HepG2 (cell line): ENCODE measurements around the gene PHF10. TPM values are rescaled to one million over a fixed set of nuclear protein-coding genes. Genes with fewer than 3 reads are reported as not detected.

Source experiments
- DPF2 ChIP-seq: sonication (generic); formaldehyde crosslinking; IDR thresholded peaks from 2 replicates; pipeline ENCODE4 v1.4.0; 2020; ENCODE audit warnings: mild to moderate bottlenecking, low read depth, missing genetic modification reagents, borderline replicate concordance
- HNRNPK ChIP-seq: fragments of 200-400 bp; formaldehyde crosslinking; IDR thresholded peaks from 2 replicates; pipeline ENCODE4 v1.6.1; 2018; ENCODE audit warnings: low read length, low read depth, moderate library complexity, mild to moderate bottlenecking; ENCODE audit not compliant: poor library complexity, severe bottlenecking
- KAT2B ChIP-seq: fragments of 150-350 bp; IDR thresholded peaks from 2 replicates; pipeline ENCODE4 v1.6.1; 2014; ENCODE audit warnings: low read depth, low read length, borderline replicate concordance
- NFE2 ChIP-seq: sonication (generic); formaldehyde crosslinking; IDR thresholded peaks from 2 replicates; pipeline ENCODE4 v1.4.0; 2020; ENCODE audit warnings: missing genetic modification reagents
- STAT5B ChIP-seq: sonication (generic); formaldehyde crosslinking; IDR thresholded peaks from 2 replicates; pipeline ENCODE4 v1.4.0; 2020; ENCODE audit warnings: missing genetic modification reagents
- ZNF121 ChIP-seq: sonication (generic); formaldehyde crosslinking; IDR thresholded peaks from 2 replicates; pipeline ENCODE4 v1.5.0; 2020; ENCODE audit warnings: mild to moderate bottlenecking, missing genetic modification reagents
- ZNF337 ChIP-seq: sonication (generic); formaldehyde crosslinking; IDR thresholded peaks from 2 replicates; pipeline ENCODE4 v1.5.1; 2020; ENCODE audit warnings: missing genetic modification reagents, low read depth, mild to moderate bottlenecking, borderline replicate concordance
- ZNF530 ChIP-seq: sonication (generic); formaldehyde crosslinking; IDR thresholded peaks from 2 replicates; pipeline ENCODE4 v1.5.0; 2020; ENCODE audit warnings: low read depth, mild to moderate bottlenecking, missing genetic modification reagents
- ZNF564 ChIP-seq: sonication (generic); formaldehyde crosslinking; IDR thresholded peaks from 2 replicates; pipeline ENCODE4 v1.8.1; 2023; ENCODE audit warnings: mild to moderate bottlenecking, missing genetic modification reagents
- ZNF878 ChIP-seq: sonication (generic); formaldehyde crosslinking; IDR thresholded peaks from 2 replicates; pipeline ENCODE4 v1.8.1; 2023; ENCODE audit warnings: mild to moderate bottlenecking, missing genetic modification reagents, moderate library complexity
- polyA plus RNA-seq, 8 experiments: library from polyadenylated mRNA; depleted of rRNA in 3 of 8; stranded (reverse) in 7 of 8; unstranded in 1 of 8; fragments of >200 nt; fragmentation: Illumina TruSeq in 4 of 8; extraction: Trizol in 4 of 8; gene quantifications; 2 replicates each; pipeline versions ENCODE4 v1.2.1 to v1.2.3, GENCODE V29; 2011 to 2016; ENCODE audit warnings: low read depth in 4 of 8, missing spikeins in 1 of 8, mixed read lengths in 1 of 8; ENCODE audit not compliant: insufficient read depth in 1 of 8
- total RNA-seq, 5 experiments: library from RNA; depleted of rRNA; stranded (reverse); fragments of >200 nt; fragmentation: Illumina TruSeq; extraction: Trizol; gene quantifications; 2 replicates each; pipeline ENCODE4 v1.2.3, GENCODE V29; 2016; ENCODE audit warnings: low read depth in 1 of 5
- TF ChIP-seq, protein P1 (sequence below): sonication (generic); formaldehyde crosslinking; IDR thresholded peaks from 2 replicates; pipeline ENCODE4 v1.4.0; 2020; ENCODE audit warnings: missing genetic modification reagents
- TF ChIP-seq, protein P2 (sequence below): sonication (generic); formaldehyde crosslinking; conservative IDR thresholded peaks from 2 replicates; pipeline ENCODE4 v1.8.0; 2022; ENCODE audit warnings: missing genetic modification reagents
- TF ChIP-seq, protein P3 (sequence below), 2 experiments: IDR thresholded peaks; 2 replicates each; pipeline ENCODE4 v1.6.1; 2011 to 2012; ENCODE audit warnings: low read length in 2 of 2, borderline replicate concordance in 1 of 2, low read depth in 1 of 2, mild to moderate bottlenecking in 1 of 2, moderate library complexity in 1 of 2

PHF10 gene
- total and polyA plus RNA-seq, 2 of the 13 experiments (the other 11 are each of a cell fraction or from before 2014, with no cell fraction given), result 42.1 to 84.1 TPM

DNA sequence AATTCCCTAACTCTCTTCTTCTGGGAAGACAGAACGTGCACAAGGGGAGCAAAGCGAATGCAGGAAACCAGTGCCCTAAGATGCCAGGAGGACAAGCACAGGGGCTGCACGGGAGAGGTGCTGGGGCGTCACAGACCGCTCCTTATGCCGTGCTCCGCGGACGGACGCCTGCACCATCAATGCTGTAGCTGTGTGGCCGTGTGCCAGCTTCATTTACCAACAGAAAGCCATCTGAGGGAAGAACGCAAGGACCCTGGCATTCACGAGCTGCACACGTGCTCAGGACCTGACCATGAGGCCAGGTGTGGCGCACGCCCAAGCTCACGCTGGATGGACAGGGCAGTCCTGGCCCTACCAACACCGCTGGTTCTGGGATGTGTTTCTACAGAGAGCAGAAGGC is 57.9 kb downstream of the PHF10 start (continued):
- TF ChIP-seq, protein P1, sequence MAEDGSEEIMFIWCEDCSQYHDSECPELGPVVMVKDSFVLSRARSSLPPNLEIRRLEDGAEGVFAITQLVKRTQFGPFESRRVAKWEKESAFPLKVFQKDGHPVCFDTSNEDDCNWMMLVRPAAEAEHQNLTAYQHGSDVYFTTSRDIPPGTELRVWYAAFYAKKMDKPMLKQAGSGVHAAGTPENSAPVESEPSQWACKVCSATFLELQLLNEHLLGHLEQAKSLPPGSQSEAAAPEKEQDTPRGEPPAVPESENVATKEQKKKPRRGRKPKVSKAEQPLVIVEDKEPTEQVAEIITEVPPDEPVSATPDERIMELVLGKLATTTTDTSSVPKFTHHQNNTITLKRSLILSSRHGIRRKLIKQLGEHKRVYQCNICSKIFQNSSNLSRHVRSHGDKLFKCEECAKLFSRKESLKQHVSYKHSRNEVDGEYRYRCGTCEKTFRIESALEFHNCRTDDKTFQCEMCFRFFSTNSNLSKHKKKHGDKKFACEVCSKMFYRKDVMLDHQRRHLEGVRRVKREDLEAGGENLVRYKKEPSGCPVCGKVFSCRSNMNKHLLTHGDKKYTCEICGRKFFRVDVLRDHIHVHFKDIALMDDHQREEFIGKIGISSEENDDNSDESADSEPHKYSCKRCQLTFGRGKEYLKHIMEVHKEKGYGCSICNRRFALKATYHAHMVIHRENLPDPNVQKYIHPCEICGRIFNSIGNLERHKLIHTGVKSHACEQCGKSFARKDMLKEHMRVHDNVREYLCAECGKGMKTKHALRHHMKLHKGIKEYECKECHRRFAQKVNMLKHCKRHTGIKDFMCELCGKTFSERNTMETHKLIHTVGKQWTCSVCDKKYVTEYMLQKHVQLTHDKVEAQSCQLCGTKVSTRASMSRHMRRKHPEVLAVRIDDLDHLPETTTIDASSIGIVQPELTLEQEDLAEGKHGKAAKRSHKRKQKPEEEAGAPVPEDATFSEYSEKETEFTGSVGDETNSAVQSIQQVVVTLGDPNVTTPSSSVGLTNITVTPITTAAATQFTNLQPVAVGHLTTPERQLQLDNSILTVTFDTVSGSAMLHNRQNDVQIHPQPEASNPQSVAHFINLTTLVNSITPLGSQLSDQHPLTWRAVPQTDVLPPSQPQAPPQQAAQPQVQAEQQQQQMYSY (CRISPR knock-in tag), result no peak
- TF ChIP-seq ZNF564 (CRISPR knock-in tag) (no peak), HNRNPK (no peak), ZNF878 (CRISPR knock-in tag) (no peak), STAT5B (CRISPR knock-in tag) (no peak), ZNF121 (no peak), NFE2 (CRISPR knock-in tag) (no peak), ZNF337 (no peak), DPF2 (no peak), ZNF530 (CRISPR knock-in tag) (no peak), KAT2B (no peak)
- TF ChIP-seq, protein P2, sequence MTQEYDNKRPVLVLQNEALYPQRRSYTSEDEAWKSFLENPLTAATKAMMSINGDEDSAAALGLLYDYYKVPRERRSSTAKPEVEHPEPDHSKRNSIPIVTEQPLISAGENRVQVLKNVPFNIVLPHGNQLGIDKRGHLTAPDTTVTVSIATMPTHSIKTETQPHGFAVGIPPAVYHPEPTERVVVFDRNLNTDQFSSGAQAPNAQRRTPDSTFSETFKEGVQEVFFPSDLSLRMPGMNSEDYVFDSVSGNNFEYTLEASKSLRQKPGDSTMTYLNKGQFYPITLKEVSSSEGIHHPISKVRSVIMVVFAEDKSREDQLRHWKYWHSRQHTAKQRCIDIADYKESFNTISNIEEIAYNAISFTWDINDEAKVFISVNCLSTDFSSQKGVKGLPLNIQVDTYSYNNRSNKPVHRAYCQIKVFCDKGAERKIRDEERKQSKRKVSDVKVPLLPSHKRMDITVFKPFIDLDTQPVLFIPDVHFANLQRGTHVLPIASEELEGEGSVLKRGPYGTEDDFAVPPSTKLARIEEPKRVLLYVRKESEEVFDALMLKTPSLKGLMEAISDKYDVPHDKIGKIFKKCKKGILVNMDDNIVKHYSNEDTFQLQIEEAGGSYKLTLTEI (CRISPR knock-in tag), result no peak
- TF ChIP-seq, protein P3, sequence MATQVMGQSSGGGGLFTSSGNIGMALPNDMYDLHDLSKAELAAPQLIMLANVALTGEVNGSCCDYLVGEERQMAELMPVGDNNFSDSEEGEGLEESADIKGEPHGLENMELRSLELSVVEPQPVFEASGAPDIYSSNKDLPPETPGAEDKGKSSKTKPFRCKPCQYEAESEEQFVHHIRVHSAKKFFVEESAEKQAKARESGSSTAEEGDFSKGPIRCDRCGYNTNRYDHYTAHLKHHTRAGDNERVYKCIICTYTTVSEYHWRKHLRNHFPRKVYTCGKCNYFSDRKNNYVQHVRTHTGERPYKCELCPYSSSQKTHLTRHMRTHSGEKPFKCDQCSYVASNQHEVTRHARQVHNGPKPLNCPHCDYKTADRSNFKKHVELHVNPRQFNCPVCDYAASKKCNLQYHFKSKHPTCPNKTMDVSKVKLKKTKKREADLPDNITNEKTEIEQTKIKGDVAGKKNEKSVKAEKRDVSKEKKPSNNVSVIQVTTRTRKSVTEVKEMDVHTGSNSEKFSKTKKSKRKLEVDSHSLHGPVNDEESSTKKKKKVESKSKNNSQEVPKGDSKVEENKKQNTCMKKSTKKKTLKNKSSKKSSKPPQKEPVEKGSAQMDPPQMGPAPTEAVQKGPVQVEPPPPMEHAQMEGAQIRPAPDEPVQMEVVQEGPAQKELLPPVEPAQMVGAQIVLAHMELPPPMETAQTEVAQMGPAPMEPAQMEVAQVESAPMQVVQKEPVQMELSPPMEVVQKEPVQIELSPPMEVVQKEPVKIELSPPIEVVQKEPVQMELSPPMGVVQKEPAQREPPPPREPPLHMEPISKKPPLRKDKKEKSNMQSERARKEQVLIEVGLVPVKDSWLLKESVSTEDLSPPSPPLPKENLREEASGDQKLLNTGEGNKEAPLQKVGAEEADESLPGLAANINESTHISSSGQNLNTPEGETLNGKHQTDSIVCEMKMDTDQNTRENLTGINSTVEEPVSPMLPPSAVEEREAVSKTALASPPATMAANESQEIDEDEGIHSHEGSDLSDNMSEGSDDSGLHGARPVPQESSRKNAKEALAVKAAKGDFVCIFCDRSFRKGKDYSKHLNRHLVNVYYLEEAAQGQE (IDR thresholded peaks at IDR 0.05; ENCODE audit: borderline replicate concordance in 1 of 2, low read depth in 1 of 2, low read length in 2 of 2), result no peak
- TF ChIP-seq, all 625 proteins: peak for 0
